HEK293T (cell line): Measurements from ENCODE around the gene GRIN2A.

ENCODE experiments used
- CTCF ChIA-PET: fragments of 350-600 bp; formaldehyde crosslinking; extraction: SDS; loops from one replicate; lab custom pipeline; 2021; ENCODE audit warnings: antibody characterized with exemption, inconsistent platforms; lab: Yijun Ruan, JAX
- POLR2A ChIA-PET: fragments of 350-600 bp; formaldehyde crosslinking; extraction: SDS; loops from one replicate; lab custom pipeline; 2020; ENCODE audit warnings: antibody characterized with exemption, inconsistent platforms; lab: Yijun Ruan, JAX
- DNase-seq: peaks from one replicate; pipeline ENCODE4 v3.0.0; 2012; ENCODE audit warnings: mixed read lengths; ENCODE audit errors: extremely low spot score
- ARNT ChIP-seq: fragments of 450-650 bp; IDR thresholded peaks from 2 replicates; pipeline ENCODE4 v1.6.1; 2017; ENCODE audit warnings: mild to moderate bottlenecking
- BHLHE40 ChIP-seq: fragments of 450-650 bp; IDR thresholded peaks from 2 replicates; pipeline ENCODE4 v1.6.1; 2016; ENCODE audit warnings: mild to moderate bottlenecking, moderate library complexity, borderline replicate concordance
- CTBP1 ChIP-seq: fragments of 450-650 bp; IDR thresholded peaks from 2 replicates; pipeline ENCODE4 v1.6.1; 2016; ENCODE audit warnings: borderline replicate concordance
- ELF4 ChIP-seq: fragments of 450-650 bp; IDR thresholded peaks from 2 replicates; pipeline ENCODE4 v1.6.1; 2017; ENCODE audit warnings: antibody characterized with exemption
- FOXA1 ChIP-seq: fragments of 450-650 bp; IDR thresholded peaks from 2 replicates; pipeline ENCODE4 v1.6.1; 2016; ENCODE audit warnings: mild to moderate bottlenecking
- FOXK2 ChIP-seq: fragments of 450-650 bp; IDR thresholded peaks from 2 replicates; pipeline ENCODE4 v1.6.1; 2016; ENCODE audit warnings: mild to moderate bottlenecking
- FOXM1 ChIP-seq: fragments of 450-650 bp; IDR thresholded peaks from 2 replicates; pipeline ENCODE4 v1.6.1; 2017; ENCODE audit warnings: mild to moderate bottlenecking, borderline replicate concordance
- HDGF ChIP-seq: fragments of 450-650 bp; IDR thresholded peaks from 2 replicates; pipeline ENCODE4 v1.6.1; 2017; ENCODE audit warnings: antibody characterized with exemption, borderline replicate concordance
- L3MBTL2 ChIP-seq: fragments of 450-650 bp; conservative IDR thresholded peaks from 2 replicates; pipeline ENCODE4 v1.6.1; 2016; ENCODE audit warnings: mild to moderate bottlenecking
- LEF1 ChIP-seq: fragments of 450-650 bp; IDR thresholded peaks from 2 replicates; pipeline ENCODE4 v1.6.1; 2017; ENCODE audit warnings: mild to moderate bottlenecking, borderline replicate concordance
- NFRKB ChIP-seq: fragments of 450-650 bp; IDR thresholded peaks from 2 replicates; pipeline ENCODE4 v1.6.1; 2016; ENCODE audit warnings: mild to moderate bottlenecking, moderate library complexity
- SP1 ChIP-seq: fragments of 450-650 bp; IDR thresholded peaks from 2 replicates; pipeline ENCODE4 v1.6.1; 2017
- SUZ12 ChIP-seq: fragments of 450-650 bp; IDR thresholded peaks from 2 replicates; pipeline ENCODE4 v1.6.1; 2016; ENCODE audit warnings: mild to moderate bottlenecking
- TARDBP ChIP-seq: fragments of 450-650 bp; IDR thresholded peaks from 2 replicates; pipeline ENCODE4 v1.6.1; 2016
- ZNF384 ChIP-seq: fragments of 450-650 bp; IDR thresholded peaks from 2 replicates; pipeline ENCODE4 v1.6.1; 2016
- TF ChIP-seq, protein P1 (sequence below): fragments of 450-650 bp; IDR thresholded peaks from 2 replicates; pipeline ENCODE4 v1.6.1; 2016

The GRIN2A gene

DNA sequence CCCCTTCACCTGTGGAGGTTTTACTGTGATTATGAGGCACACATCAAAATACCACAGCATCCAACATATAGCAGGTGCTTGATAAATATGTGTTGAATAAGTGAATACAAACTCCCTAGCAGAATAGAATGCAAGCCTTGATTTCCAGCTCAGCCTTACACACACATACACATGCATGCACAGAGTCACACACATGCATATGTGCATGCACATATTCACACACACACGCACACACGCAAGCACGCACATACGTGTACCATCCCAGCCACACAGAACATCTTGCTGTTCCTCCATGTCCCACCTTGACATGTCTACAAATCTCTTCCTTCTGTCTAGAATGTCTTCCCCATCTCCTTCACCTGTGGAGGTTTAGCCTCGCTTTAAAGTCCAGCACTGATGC, 160.1 kb downstream of the GRIN2A start:
- DNase-seq, result no peak
- CTCF ChIA-PET, result no interaction called here

DNA sequence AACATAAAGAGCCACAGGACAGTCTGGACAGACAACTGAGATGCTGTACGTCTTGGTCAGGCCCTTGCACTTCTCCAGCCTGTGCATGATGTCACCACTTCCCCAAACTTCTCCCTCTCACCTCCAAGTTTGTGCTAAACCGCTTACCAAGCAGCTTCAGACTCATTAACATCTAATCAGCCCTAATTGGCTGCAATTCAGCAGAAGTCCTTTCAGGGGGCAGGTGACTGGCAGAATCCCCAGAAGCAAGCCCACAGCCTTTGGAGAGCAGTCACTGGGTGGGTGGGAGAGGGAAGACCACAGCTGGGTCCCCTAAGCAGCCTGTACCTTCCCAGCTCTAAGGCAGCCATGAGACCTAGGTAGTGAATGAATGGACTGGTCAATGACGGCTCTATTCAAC, 161.4 kb downstream of the GRIN2A start:
- CTCF ChIA-PET, result no interaction called here
- DNase-seq, result no peak
- TF ChIP-seq NFRKB (no peak), ARNT (no peak), L3MBTL2 (no peak), ELF4 (no peak), FOXK2 (no peak), CTBP1 (no peak), SP1 (no peak), SUZ12 (no peak), BHLHE40 (no peak), LEF1 (no peak), ZNF384 (no peak), HDGF (no peak), FOXM1 (no peak), FOXA1 (no peak), TARDBP (no peak)
- TF ChIP-seq, protein P1, sequence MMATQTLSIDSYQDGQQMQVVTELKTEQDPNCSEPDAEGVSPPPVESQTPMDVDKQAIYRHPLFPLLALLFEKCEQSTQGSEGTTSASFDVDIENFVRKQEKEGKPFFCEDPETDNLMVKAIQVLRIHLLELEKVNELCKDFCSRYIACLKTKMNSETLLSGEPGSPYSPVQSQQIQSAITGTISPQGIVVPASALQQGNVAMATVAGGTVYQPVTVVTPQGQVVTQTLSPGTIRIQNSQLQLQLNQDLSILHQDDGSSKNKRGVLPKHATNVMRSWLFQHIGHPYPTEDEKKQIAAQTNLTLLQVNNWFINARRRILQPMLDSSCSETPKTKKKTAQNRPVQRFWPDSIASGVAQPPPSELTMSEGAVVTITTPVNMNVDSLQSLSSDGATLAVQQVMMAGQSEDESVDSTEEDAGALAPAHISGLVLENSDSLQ, result no peak
- POLR2A ChIA-PET, result no interaction called here

More for the DNA sequence above, 160.1 kb downstream of the GRIN2A start:
- TF ChIP-seq ARNT (no peak), L3MBTL2 (no peak), ZNF384 (no peak), SUZ12 (no peak), ELF4 (no peak), NFRKB (no peak), SP1 (no peak), TARDBP (no peak), LEF1 (no peak), CTBP1 (no peak), FOXA1 (no peak)
- TF ChIP-seq, protein P1, result no peak
- POLR2A ChIA-PET, result no interaction called here

DNA sequence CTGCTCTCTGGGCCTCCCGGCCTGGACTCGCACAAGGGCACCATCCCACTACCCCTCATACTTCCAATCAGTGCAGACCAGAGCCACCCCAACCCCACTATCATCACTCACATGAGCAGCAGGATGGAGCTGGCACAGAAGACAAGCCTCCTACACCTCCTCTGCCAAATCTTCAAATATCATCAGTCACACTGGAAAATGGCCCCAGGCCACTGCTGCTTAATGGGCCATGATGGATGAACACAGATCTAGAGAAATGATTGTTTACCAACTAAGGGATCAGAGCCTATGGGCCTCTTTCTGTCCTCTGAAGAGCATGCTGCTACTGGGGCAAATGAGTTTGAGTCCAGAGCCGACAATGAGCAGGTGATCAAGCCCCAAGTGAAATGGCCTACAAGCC, 165.5 kb downstream of the GRIN2A start:
- no peak for TF ChIP-seq NFRKB
- TF ChIP-seq ZNF384, result no peak
- no peak for TF ChIP-seq TARDBP
- TF ChIP-seq L3MBTL2, result no peak
- TF ChIP-seq FOXA1, result no peak
- no peak for TF ChIP-seq CTBP1
- no peak for TF ChIP-seq LEF1
- no peak for TF ChIP-seq ELF4
- no peak for TF ChIP-seq SUZ12
- TF ChIP-seq FOXK2, result no peak
- TF ChIP-seq, protein P1, result no peak
- TF ChIP-seq BHLHE40, result no peak
- TF ChIP-seq FOXM1, result no peak
- TF ChIP-seq SP1, result no peak
- no peak for TF ChIP-seq ARNT
- TF ChIP-seq HDGF, result no peak
- ChIA-PET POLR2A (no interaction called here), CTCF (no interaction called here)
- DNase-seq, result no peak

DNA sequence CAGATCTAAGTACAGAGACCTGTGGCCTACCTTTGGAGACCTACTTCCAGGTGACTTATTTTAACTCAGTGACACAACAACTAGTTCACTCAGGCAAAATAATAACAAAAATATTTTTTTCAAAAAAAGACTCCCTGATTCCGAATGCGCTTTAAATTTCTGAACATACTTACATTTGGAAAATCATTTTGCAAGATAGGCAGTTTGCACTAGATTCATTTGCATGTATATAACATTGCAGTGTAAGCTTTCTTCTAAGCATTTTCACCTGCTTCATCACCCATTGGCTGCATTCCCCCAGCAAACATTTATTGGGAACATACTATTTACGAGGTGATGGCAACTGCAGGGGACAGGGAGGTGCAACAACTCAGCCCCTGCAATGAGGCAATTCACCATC, 166.8 kb downstream of the GRIN2A start:
- TF ChIP-seq ARNT (no peak), L3MBTL2 (no peak), CTBP1 (no peak), HDGF (no peak), BHLHE40 (no peak), SUZ12 (no peak), ELF4 (no peak), FOXK2 (no peak), LEF1 (no peak), ZNF384 (no peak), FOXM1 (no peak), TARDBP (no peak)
- CTCF ChIA-PET, result no interaction called here
- POLR2A ChIA-PET, result no interaction called here
- no peak for DNase-seq

DNA sequence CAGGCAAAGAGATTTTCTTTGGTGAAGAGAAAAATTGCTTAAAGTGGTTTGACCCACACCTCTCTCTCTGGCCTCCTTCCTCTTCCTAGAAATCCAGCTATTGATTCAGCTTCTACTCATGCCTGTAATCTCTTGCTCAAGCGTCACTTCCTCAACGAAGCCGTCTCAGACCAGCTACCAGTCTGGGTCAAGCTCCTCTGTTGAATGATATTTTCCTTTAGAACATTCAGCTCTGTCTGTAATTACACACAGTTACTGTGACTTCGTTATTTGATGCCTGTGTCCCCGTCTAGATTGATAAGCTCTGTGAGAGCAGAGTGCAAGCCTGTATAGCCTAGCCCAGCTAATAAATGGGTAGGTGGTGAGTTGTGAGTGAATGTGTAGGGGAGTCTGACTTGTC, 168.5 kb downstream of the GRIN2A start:
- no peak for DNase-seq
- no peak for TF ChIP-seq SUZ12
- no peak for TF ChIP-seq FOXA1
- TF ChIP-seq FOXM1, result no peak
- no peak for TF ChIP-seq HDGF
- no peak for TF ChIP-seq LEF1
- TF ChIP-seq ZNF384, result no peak
- no peak for TF ChIP-seq SP1
- no peak for TF ChIP-seq CTBP1
- no peak for TF ChIP-seq ELF4
- TF ChIP-seq BHLHE40, result no peak
- TF ChIP-seq L3MBTL2, result no peak
- no peak for TF ChIP-seq FOXK2
- TF ChIP-seq NFRKB, result no peak
- no peak for TF ChIP-seq ARNT
- no peak for TF ChIP-seq TARDBP
- TF ChIP-seq, protein P1, result no peak
- ChIA-PET CTCF (no interaction called here), POLR2A (no interaction called here)
